Smooth muscle cell (in vitro differentiated cells): ENCODE measurements around the gene USP25. TPM values are rescaled to one million over a fixed set of nuclear protein-coding genes. Genes with fewer than 3 reads are reported as not detected.

Experiments used
- DNase-seq: peaks from one replicate; lab custom pipeline; 2025; ENCODE audit not compliant: unreplicated experiment; lab: John Stamatoyannopoulos, UW
- H2AFZ ChIP-seq: fragments of 200-600 bp; sonication (generic); 2 replicates; pipeline ENCODE4 v1.6.0; 2016; ENCODE audit warnings: antibody characterized with exemption, low read depth, mild to moderate bottlenecking
- H3F3A ChIP-seq: fragments of 200-600 bp; sonication (generic); 2 replicates; pipeline ENCODE4 v1.6.0; 2017; ENCODE audit warnings: antibody characterized with exemption, low read depth
- H3K27ac ChIP-seq: fragments of 200-600 bp; sonication (generic); 2 replicates; pipeline ENCODE4 v1.5.1; 2016; ENCODE audit warnings: low read depth, mild to moderate bottlenecking
- H3K27me3 ChIP-seq: fragments of 200-600 bp; sonication (generic); 2 replicates; pipeline ENCODE4 v1.6.1; 2016; ENCODE audit warnings: low read depth, mild to moderate bottlenecking
- H3K36me3 ChIP-seq: fragments of 200-600 bp; sonication (generic); 2 replicates; pipeline ENCODE4 v1.5.1; 2016; ENCODE audit warnings: low read depth
- H3K4me1 ChIP-seq: fragments of 200-600 bp; sonication (generic); 2 replicates; pipeline ENCODE4 v1.5.1; 2016; ENCODE audit warnings: low read depth
- H3K4me2 ChIP-seq: fragments of 200-600 bp; sonication (generic); 2 replicates; pipeline ENCODE4 v1.6.0; 2016; ENCODE audit warnings: mild to moderate bottlenecking
- H3K4me3 ChIP-seq: fragments of 200-600 bp; sonication (generic); 2 replicates; pipeline ENCODE4 v1.5.1; 2016; ENCODE audit warnings: mild to moderate bottlenecking
- H3K79me2 ChIP-seq: fragments of 200-600 bp; sonication (generic); 2 replicates; pipeline ENCODE4 v1.6.0; 2016; ENCODE audit warnings: low read depth, mild to moderate bottlenecking
- H3K9ac ChIP-seq: fragments of 200-600 bp; sonication (generic); 2 replicates; pipeline ENCODE4 v1.6.0; 2016; ENCODE audit warnings: low read depth
- H3K9me3 ChIP-seq: fragments of 200-600 bp; sonication (generic); replicated peaks from 2 replicates; pipeline ENCODE4 v1.5.1; 2016; ENCODE audit warnings: low read depth
- H4K20me1 ChIP-seq: fragments of 200-600 bp; sonication (generic); 2 replicates; pipeline ENCODE4 v1.6.0; 2016; ENCODE audit warnings: low read depth
- WGBS: methylation state at CpG from one replicate; pipeline ENCODE4 v1.1.7; 2016; ENCODE audit warnings: low lambda C conversion rate; 5-methylcytosine and 5-hydroxymethylcytosine counted together
- polyA plus RNA-seq: library from polyadenylated mRNA; unstranded; fragments of >200 nt; fragmentation: Nextera tagmentation; extraction: Ambion mirVana; gene quantifications from 2 replicates; pipeline ENCODE4 v1.2.1, GENCODE V29; 2016
- total RNA-seq: library from RNA; depleted of rRNA; stranded (reverse); fragments of >200 nt; gene quantifications from 2 replicates; pipeline ENCODE4 v1.2.3, GENCODE V29; 2014
- TF ChIP-seq, protein P1 (sequence below): fragments of 200-600 bp; sonication (generic); IDR thresholded peaks from 2 replicates; pipeline ENCODE4 v1.5.1; 2017; ENCODE audit warnings: borderline replicate concordance, mild to moderate bottlenecking, antibody characterized with exemption; ENCODE audit not compliant: insufficient read depth, poor library complexity, severe bottlenecking

Gene USP25
- total and polyA plus RNA-seq, 2 experiments from 2014 or later, result 12.0 to 30.7 TPM

- no peaks in the 10 kb centered on the region for H3K4me1 ChIP-seq
- H2AFZ ChIP-seq, result no peak overlapping the region
- no peak for DNase-seq
- peaks cover 6% of the 10 kb centered on the region for H3K36me3 ChIP-seq
- no peak overlapping the region for H3K4me2 ChIP-seq
- no peak overlapping the region for H3K27ac ChIP-seq
- H3K9me3 ChIP-seq, result no peaks in the 10 kb centered on the region
- no peaks in the 10 kb centered on the region for H3F3A ChIP-seq
- H3K79me2 ChIP-seq, result no peaks in the 10 kb centered on the region
- H3K27me3 ChIP-seq, result no peaks in the 10 kb centered on the region
- no peaks in the 10 kb centered on the region for H4K20me1 ChIP-seq
- H3K4me3 ChIP-seq, result no peak overlapping the region
- 95% methylated on average over 4 of the region's 4 CpGs for WGBS
- TF ChIP-seq, protein P1, sequence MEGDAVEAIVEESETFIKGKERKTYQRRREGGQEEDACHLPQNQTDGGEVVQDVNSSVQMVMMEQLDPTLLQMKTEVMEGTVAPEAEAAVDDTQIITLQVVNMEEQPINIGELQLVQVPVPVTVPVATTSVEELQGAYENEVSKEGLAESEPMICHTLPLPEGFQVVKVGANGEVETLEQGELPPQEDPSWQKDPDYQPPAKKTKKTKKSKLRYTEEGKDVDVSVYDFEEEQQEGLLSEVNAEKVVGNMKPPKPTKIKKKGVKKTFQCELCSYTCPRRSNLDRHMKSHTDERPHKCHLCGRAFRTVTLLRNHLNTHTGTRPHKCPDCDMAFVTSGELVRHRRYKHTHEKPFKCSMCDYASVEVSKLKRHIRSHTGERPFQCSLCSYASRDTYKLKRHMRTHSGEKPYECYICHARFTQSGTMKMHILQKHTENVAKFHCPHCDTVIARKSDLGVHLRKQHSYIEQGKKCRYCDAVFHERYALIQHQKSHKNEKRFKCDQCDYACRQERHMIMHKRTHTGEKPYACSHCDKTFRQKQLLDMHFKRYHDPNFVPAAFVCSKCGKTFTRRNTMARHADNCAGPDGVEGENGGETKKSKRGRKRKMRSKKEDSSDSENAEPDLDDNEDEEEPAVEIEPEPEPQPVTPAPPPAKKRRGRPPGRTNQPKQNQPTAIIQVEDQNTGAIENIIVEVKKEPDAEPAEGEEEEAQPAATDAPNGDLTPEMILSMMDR, result no peak
- H3K9ac ChIP-seq, result no peak overlapping the region
Measured at GRCh38 chr21:15868940-15869339, 139.2 kb downstream of the USP25 start.

DNA sequence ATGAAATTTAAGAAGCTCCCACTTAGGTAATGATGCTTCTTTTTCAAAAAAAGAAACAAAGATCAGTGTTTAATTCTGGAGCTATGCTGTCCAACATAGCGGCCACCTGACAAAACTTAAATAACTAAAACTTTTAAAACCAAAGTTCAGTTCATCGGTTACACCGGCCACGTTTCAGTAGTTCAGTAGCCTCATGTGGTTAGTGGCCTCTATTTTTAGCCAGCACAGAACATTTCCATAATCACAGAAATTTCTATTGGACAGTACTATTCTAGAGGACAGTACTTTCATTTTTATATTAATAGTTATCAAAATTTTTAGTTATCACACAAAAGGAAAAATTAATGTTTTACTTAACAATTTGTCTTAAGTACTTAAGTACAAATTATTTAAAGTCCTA, 141.0 kb downstream of the USP25 start:
- no peak overlapping the region for H3K9ac ChIP-seq
- no peak for DNase-seq
- H2AFZ ChIP-seq, result no peak overlapping the region
- no peaks in the 10 kb centered on the region for H3K36me3 ChIP-seq
- H3K4me1 ChIP-seq, result no peaks in the 10 kb centered on the region
- H4K20me1 ChIP-seq, result no peaks in the 10 kb centered on the region
- no peaks in the 10 kb centered on the region for H3K27me3 ChIP-seq
- no peak overlapping the region for H3K27ac ChIP-seq
- no peak overlapping the region for H3K4me2 ChIP-seq
- 98% methylated on average over 4 of the region's 4 CpGs for WGBS
- H3K79me2 ChIP-seq, result no peaks in the 10 kb centered on the region
- no peaks in the 10 kb centered on the region for H3K9me3 ChIP-seq
- TF ChIP-seq, protein P1, result no peak
- H3K4me3 ChIP-seq, result no peak overlapping the region
- H3F3A ChIP-seq, result no peaks in the 10 kb centered on the region

GRCh38 chr21:15872236-15872635, 142.5 kb downstream of the USP25 start:
- DNase-seq, result no peak
- TF ChIP-seq, protein P1, result no peak
- no peak overlapping the region for H3K27ac ChIP-seq
- no peaks in the 10 kb centered on the region for H3K9me3 ChIP-seq
- no peaks in the 10 kb centered on the region for H3K4me1 ChIP-seq
- 98% methylated on average over 4 of the region's 4 CpGs for WGBS
- no peak overlapping the region for H3K4me3 ChIP-seq
- no peak overlapping the region for H3K9ac ChIP-seq
- H3K79me2 ChIP-seq, result no peaks in the 10 kb centered on the region
- H3K4me2 ChIP-seq, result no peak overlapping the region
- H3K36me3 ChIP-seq, result no peaks in the 10 kb centered on the region
- H4K20me1 ChIP-seq, result no peaks in the 10 kb centered on the region
- H2AFZ ChIP-seq, result no peak overlapping the region
- no peaks in the 10 kb centered on the region for H3K27me3 ChIP-seq
- no peaks in the 10 kb centered on the region for H3F3A ChIP-seq

- no peaks in the 10 kb centered on the region for H4K20me1 ChIP-seq
- H3K4me1 ChIP-seq, result no peaks in the 10 kb centered on the region
- DNase-seq, result no peak
- H3K9ac ChIP-seq, result no peak overlapping the region
- H3F3A ChIP-seq, result no peaks in the 10 kb centered on the region
- no peaks in the 10 kb centered on the region for H3K27me3 ChIP-seq
- H3K4me3 ChIP-seq, result no peak overlapping the region
- H3K9me3 ChIP-seq, result no peaks in the 10 kb centered on the region
- TF ChIP-seq, protein P1, result no peak
- H3K27ac ChIP-seq, result no peak overlapping the region
- no peak overlapping the region for H2AFZ ChIP-seq
- H3K36me3 ChIP-seq, result peaks cover under 1% of the 10 kb centered on the region
- no peak overlapping the region for H3K4me2 ChIP-seq
- 97% methylated on average over 5 of the region's 5 CpGs for WGBS
- H3K79me2 ChIP-seq, result no peaks in the 10 kb centered on the region
Measured at GRCh38 chr21:15874615-15875014, 144.8 kb downstream of the USP25 start.
